Stomach smooth muscle (tissue), 2 donors: Measurements from ENCODE around the gene CPB2.

Source experiments
- H3K27ac ChIP-seq: one replicate; pipeline ENCODE4 v1.7.0; 2013; ENCODE audit warnings: mild to moderate bottlenecking, low read length, inconsistent platforms
- H3K27me3 ChIP-seq, 2 donors: one replicate each; pipeline ENCODE4 v1.7.0; 2013; ENCODE audit warnings: low read length in 2 of 2; ENCODE audit not compliant: insufficient read depth in 2 of 2, control insufficient read depth in 1 of 2
- H3K36me3 ChIP-seq, 2 donors: one replicate each; pipeline ENCODE4 v1.7.0; 2013; ENCODE audit warnings: low read length in 2 of 2; ENCODE audit not compliant: control insufficient read depth in 2 of 2, insufficient read depth in 2 of 2
- H3K4me1 ChIP-seq: one replicate; pipeline ENCODE4 v1.7.0; 2013; ENCODE audit warnings: low read length; ENCODE audit not compliant: control insufficient read depth, insufficient read depth
- H3K4me3 ChIP-seq, 2 donors: one replicate each; pipeline ENCODE4 v1.7.0; 2013; ENCODE audit warnings: low read length in 2 of 2
- H3K9ac ChIP-seq, 2 donors: one replicate each; pipeline ENCODE4 v1.7.0; 2013; ENCODE audit warnings: low read length in 2 of 2, mild to moderate bottlenecking in 1 of 2
- H3K9me3 ChIP-seq, 2 donors: one replicate each; pipeline ENCODE4 v1.7.0; 2013; ENCODE audit warnings: low read length in 2 of 2; ENCODE audit not compliant: control insufficient read depth in 2 of 2
- donor health status: healthy.
- donor health status: Pancreatic carcinoma.

CPB2 gene

DNA sequence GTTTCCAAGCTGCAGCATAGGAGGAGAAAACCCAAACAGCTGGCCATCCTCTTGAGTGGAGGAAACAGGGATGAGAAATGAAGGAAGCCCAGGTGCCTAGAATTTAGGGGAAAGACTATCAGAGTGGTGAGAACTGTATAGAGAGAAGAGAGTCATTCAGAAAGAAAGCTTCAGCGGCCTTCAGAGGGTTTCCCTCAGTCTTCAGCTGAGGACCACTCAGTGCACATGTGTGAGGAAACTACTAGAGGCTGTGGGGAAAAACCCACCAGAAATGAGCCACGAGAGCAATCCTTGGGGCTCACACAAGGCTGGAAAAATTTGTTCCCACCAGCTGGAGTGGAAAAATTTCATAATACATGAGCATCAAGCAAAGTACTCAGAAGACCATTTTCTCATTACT lies 35.2 kb upstream of the CPB2 start:
- no peak overlapping the region for H3K4me3 ChIP-seq
- H3K9me3 ChIP-seq: no peaks in the 10 kb centered on the region
- peaks cover 0 to 3% of the 10 kb centered on the region in 2 donors for H3K27me3 ChIP-seq
- no peaks in the 10 kb centered on the region for H3K36me3 ChIP-seq
- H3K4me1 ChIP-seq: no peaks in the 10 kb centered on the region
- no peak overlapping the region for H3K27ac ChIP-seq
- H3K9ac ChIP-seq: no peak overlapping the region

DNA sequence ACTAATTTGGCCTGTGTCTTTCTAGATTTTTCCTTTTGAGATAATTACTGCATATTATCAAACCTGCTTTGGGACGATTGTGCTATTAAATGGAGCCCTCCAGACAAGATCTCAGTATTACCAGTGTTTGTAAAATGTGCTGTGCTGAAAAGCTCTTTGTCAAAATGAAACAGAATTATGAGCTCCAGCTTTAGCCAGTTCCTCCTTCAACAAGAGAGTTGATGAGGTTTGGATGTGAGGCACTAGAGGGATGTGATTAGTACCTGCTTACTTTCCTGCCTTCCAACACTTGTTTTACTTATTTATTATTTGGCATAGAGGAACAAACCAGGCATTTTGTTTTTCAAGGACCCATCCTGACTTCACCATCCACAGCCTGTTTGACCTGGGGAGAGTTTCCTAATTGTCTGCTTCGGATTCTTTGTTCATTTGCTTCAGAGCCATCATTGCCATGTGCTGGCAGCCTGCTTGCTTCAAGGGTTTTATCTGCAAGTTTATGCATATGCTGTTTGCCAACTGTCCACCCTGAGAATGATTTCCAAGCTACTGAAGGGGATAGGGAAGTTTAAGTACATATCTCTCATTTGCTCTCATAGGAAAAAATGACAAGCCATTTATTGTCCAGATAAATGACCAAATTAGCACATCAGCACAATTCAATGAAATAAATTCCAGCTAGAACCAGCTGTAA lies 32.9 kb upstream of the CPB2 start:
- H3K27ac ChIP-seq: no peak overlapping the region
- no peaks in the 10 kb centered on the region for H3K4me1 ChIP-seq
- H3K4me3 ChIP-seq: no peak overlapping the region
- no peak overlapping the region for H3K9ac ChIP-seq
- H3K9me3 ChIP-seq: no peaks in the 10 kb centered on the region
- peaks cover 0 to 3% of the 10 kb centered on the region in 2 donors for H3K27me3 ChIP-seq
- H3K36me3 ChIP-seq: no peaks in the 10 kb centered on the region

DNA sequence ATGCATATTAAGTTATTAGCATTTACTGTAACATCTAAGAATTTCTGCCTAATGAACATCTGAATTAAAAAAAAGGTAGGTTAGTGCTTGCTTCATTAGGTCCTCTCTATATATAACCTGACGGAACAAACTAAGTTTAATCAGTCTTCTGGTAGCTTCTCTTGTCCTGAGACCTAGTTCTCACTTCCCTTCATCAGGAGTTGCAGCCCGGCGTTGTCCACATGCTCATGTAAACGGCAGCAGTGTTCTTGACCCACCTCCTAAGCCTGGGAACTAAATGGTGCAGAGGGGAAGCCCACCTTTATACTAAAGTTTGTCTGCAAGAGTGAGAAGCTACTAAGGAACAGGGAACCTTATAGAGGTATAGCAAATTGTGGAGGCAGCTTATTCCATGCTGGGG lies 31.9 kb upstream of the CPB2 start:
- no peaks in the 10 kb centered on the region for H3K9me3 ChIP-seq
- peaks cover 0 to 3% of the 10 kb centered on the region in 2 donors for H3K27me3 ChIP-seq
- H3K4me1 ChIP-seq: no peaks in the 10 kb centered on the region
- H3K9ac ChIP-seq: no peak overlapping the region
- H3K36me3 ChIP-seq: no peaks in the 10 kb centered on the region
- no peak overlapping the region for H3K27ac ChIP-seq
- H3K4me3 ChIP-seq: no peak overlapping the region

DNA sequence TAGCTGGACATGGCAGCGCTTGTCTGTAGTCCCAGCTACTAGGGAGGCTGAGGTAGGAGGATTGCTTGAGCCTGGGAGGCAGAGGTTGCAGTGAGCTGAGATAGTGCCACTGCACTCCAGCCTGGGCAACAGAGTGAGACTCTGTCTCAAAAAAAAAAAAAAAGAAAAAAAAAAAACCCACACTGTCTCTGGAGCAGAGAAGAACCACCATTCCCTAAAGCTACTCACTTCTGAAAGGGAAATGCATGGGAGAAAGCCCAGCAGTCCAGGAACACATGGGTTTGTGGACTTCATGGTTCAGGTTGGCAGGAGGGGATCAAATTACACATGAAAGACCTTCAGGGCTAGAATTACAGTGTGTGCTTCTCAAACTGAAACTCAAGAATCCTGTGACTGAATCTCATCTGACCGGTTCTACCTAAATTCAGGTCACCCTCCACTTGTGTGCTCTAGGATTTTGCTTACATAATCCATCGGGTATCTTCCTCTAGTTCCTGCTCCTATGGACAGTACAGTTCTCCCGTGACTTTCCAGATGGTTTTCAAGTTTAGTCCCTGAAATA lies 30.2 kb upstream of the CPB2 start:
- Histone ChIP-seq H3K27ac (no peak overlapping the region), H3K9me3 (no peaks in the 10 kb centered on the region), H3K4me1 (no peaks in the 10 kb centered on the region), H3K36me3 (no peaks in the 10 kb centered on the region), H3K4me3 (no peak overlapping the region), H3K9ac (no peak overlapping the region), H3K27me3 (peaks cover 0 to 5% of the 10 kb centered on the region in 2 donors)

DNA sequence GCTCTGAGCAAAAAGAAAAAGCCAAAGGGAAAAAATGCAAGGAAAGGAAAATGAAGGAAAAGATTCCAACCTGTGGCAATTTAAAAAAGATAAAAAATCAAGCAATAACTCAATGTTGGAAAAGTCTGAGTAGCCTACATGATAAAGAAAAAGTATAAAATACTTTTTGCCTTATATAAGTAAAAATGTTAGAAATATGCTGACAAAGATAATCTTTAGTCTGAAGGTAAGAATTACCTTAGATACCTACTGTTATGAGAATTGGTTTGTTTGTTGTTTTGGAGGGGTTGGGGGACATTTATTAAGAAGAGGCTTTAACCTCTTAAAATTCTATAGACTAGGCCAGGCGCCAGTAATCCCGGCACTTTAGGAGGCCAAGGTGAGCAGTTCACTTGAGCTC lies 29.7 kb upstream of the CPB2 start:
- Histone ChIP-seq H3K27me3 (peaks cover 0 to 7% of the 10 kb centered on the region in 2 donors), H3K27ac (no peak overlapping the region), H3K4me1 (no peaks in the 10 kb centered on the region), H3K9ac (no peak overlapping the region), H3K4me3 (no peak overlapping the region), H3K9me3 (no peaks in the 10 kb centered on the region), H3K36me3 (no peaks in the 10 kb centered on the region)

DNA sequence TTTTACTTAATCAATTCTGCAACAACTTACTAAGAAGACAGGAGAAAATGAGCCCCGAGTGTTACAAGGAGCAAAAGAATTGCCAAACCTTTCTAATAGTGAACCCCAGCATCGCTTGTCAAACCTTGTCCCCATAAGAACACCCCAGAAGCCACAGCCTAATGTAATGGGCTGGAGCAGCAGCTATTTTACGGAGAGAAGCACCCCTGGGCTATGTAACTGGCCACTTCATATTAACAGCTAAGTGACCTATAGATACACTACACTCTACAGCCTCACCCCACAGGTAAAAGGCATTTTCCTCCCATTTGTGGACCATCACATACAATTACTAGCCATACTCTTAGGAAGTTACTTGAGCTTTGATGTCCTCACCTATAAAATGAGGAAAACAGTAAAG lies 27.3 kb upstream of the CPB2 start:
- Histone ChIP-seq H3K4me3 (no peak overlapping the region), H3K27me3 (peaks cover 0 to 7% of the 10 kb centered on the region in 2 donors), H3K9ac (no peak overlapping the region), H3K36me3 (no peaks in the 10 kb centered on the region), H3K4me1 (no peaks in the 10 kb centered on the region), H3K27ac (no peak overlapping the region), H3K9me3 (no peaks in the 10 kb centered on the region)

DNA sequence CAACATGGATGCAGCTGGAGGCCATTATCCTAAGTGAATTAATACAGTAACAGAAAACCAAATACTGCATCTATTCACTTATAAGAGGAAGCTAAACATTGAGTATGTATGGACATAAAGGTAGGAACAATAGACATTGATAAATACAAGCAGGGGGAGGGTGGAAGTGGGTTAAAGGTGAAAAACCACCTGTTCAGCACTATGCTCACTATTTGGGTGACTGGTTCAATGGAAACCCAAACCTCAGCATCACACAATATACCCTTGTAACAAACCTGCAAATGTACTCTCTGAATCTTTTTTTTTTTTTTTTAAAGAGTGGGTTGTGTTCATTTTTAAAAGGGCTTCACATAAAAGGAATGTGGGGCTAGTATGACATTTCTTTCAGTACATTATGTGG lies 26.9 kb upstream of the CPB2 start:
- no peaks in the 10 kb centered on the region for H3K36me3 ChIP-seq

DNA sequence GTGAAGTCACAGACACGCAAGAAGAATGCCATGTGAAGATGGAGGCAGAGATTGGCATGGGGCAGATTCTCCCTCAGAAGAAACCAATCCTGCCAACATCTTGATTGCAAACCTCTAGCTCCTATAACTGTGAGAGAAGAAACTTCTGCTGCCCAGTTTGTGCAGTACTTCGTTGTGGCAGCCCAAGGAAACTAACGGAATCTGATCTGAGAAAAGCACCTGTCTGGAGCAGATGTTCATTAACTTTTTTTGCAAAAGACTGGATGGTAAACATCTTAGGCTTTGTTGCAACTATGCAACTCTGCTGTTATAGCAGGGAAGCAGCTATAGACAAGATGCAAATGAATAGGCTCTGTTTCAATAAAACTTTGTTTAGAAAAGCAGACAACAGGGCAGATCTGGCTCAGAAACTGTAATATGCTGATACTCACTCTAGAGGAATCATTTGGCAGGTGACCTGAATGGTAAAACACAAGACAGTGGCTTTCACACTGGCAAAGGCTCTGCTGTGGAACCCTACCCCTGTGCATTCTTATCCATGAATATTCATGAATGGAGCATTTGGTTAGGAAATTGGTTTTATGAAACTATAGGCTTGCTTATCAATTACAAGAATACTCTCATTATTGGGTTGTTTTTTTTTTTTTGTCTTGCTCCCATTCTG lies 25.3 kb upstream of the CPB2 start:
- Histone ChIP-seq H3K27ac (no peak overlapping the region), H3K4me3 (no peak overlapping the region), H3K27me3 (peaks cover 0 to 4% of the 10 kb centered on the region in 2 donors), H3K36me3 (no peaks in the 10 kb centered on the region), H3K4me1 (no peaks in the 10 kb centered on the region), H3K9ac (no peak overlapping the region), H3K9me3 (no peaks in the 10 kb centered on the region)

More for the DNA sequence above, 26.9 kb upstream of the CPB2 start:
- Histone ChIP-seq H3K27me3 (peaks cover 0 to 7% of the 10 kb centered on the region in 2 donors), H3K9ac (no peak overlapping the region), H3K4me1 (no peaks in the 10 kb centered on the region), H3K27ac (no peak overlapping the region), H3K9me3 (no peaks in the 10 kb centered on the region), H3K4me3 (no peak overlapping the region)

DNA sequence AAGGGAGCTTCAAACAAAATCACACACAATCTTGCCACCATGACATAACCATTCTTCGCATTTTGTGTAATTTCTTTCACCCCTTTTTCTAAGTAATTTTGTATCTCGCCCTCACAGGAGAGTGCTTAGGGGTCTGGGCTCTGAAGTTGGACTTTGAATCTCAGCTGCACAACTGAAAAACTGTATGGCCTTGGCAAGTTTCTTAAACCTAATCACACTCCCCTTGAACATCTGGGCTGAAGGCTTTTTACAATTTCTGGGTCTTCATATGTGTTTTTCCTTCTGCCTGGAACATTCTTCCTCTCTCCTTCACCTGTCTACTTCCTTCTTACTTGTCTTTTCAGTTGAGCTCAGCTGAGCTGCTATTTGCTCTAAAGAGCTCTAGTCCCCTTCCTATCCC lies 24.3 kb upstream of the CPB2 start:
- Histone ChIP-seq H3K27me3 (peaks cover 0 to 4% of the 10 kb centered on the region in 2 donors), H3K4me3 (no peak overlapping the region), H3K36me3 (no peaks in the 10 kb centered on the region), H3K27ac (no peak overlapping the region), H3K9me3 (no peaks in the 10 kb centered on the region), H3K4me1 (no peaks in the 10 kb centered on the region), H3K9ac (no peak overlapping the region)

DNA sequence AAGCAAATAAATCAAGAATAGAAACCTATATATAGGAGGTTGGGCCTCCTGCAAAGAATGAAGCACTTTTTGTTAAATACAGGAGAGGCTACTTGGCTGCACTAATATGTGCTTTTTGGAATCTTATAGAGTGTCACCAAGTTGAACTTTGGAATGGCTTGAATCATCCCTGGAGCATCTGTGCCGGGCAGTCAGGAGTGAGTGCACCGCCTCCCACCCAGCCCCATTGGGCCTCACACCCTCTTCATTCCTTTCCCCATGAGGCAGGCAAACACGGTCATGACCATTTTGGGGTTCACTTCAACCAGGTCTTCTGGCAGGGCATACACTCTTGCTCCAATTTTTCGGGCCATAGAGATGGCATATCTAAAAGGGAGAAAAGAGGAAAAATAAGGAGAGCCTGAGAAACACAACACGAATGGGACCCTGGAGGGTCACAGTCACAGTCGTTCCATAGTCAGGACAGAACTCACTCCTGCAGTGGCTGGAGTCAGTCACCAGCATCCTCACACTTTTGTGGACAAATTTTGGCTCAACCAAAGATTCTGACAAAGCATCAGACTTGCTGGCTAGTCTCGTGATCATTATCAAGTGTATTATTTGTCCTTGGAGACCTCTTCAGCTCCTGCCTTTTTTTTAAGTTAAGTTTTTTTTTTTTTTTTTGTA lies 22.7 kb upstream of the CPB2 start:
- Histone ChIP-seq H3K4me3 (no peak overlapping the region), H3K9me3 (no peaks in the 10 kb centered on the region), H3K27ac (no peak overlapping the region), H3K36me3 (no peaks in the 10 kb centered on the region), H3K9ac (no peak overlapping the region), H3K4me1 (no peaks in the 10 kb centered on the region), H3K27me3 (peaks cover 0 to 4% of the 10 kb centered on the region in 2 donors)
